Glomerular endothelial cell (primary cell): ENCODE data around the gene FOXK2. TPM values are rescaled to one million over a fixed set of nuclear protein-coding genes. Genes with fewer than 3 reads are reported as not detected.

Experiments used
- DNase-seq: peaks from one replicate; pipeline ENCODE4 v3.0.0-alpha.2; 2011; ENCODE audit warnings: low read depth, low spot score; ENCODE audit errors: extremely low read depth
- total RNA-seq: library from RNA; depleted of rRNA; stranded (reverse); fragments of >200 nt; gene quantifications from 2 replicates; pipeline ENCODE4 v1.2.3, GENCODE V29; 2015

Gene FOXK2
- total RNA-seq, 1 donor from 2014 or later: 55.0 TPM

DNA sequence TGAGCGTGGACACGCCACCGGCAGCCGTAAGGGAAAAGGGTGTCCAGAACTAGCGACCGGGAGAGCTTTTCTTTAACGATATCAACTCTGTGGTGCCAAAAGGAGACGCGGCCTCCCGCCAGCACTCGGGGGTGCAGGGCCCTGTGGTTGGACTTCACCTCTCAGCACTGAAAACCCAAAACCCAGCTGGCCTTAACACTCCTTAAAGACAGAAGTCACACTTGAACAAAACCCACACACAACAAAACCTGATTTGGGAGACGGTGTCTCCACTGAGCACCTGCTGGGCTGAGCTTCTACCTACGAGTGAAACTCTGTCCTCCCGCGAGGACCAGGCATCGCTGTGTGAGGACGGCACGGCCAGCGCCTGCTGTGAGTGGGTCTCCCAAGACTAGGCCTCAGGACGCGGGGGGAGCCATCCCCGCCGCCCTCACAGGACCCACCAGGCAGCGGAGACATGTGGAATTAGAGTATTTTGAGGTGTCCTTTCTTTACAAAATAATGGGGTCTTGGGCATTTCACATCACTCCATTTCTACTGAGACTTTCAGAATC is 82.0 kb downstream of the FOXK2 start:
- no peak for DNase-seq

DNA sequence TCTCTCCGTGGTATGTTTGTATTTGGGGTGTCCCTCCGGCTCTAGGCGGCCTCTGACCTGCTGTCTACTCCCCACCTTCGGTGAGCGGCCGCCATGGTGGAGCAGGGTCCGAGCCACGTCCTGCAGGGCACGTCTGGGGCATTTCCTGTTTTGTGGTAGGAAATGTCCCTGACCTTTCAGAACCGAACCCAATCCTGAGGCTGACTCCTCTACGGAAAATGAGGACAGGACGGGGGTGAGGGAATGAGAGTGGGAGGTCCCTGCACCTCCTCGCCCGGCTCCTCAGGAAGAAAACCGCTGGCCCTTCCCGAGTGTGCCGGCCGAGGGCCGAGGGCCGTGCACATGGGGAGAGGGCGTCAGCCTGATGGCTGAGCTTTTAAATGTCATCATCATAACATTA is 83.0 kb downstream of the FOXK2 start:
- DNase-seq: no peak

DNA sequence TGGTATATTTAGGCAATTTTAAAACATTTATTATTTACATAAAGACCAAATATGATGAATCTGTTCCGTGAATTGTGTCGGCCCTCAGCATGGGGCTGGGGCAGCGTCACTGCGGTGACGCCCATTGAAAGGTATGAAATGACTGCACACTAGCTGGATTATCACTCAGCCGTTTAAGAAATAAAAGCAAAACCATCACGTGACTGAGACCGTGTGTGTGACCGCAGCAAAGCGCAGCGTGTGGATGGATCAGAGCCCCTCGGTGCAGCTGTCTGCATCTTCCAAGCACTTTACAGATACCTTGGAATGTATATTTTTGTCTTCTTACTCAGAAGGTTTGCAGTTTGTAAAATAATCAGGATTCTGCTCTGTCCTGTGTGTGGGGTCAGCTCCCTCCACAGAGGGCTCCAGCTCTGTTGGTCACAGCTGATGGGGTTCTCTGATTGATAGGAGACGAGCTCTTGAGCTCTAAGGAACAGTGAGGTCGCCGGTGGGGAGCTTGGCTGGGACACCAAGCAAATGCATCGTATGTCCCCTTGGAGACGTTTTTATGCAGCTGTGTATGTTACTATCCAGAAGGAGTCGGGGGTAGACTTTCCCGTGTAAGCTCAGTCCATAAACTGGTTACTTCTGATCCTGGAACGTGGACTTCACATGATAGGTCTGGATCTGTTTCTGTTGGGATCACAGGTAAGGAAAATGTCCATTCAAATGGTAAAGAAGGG is 83.6 kb downstream of the FOXK2 start:
- no peak for DNase-seq

DNA sequence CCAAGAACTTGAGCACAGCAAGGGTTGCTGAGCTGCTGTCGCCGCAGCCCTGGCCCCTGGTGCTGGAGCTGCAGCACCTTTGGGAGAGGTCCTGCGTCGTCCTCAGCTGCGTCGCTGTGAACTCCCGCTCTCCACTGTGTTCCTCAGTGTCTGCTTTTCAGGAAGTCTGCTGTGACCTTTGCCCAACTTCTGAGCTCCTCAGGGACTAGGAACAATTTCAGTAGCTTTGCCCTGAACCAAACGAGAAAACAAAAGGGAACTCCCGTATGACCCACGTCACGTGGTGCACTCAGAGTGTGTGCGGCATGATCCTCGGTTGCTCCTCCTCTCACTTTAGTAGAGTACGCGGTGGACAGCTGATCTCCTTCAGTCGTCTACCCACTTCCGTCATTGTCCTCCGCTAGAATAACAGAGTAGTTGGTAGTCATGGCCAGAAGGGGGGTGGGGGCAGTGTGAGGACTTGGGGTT is 84.5 kb downstream of the FOXK2 start:
- DNase-seq: no peak

DNA sequence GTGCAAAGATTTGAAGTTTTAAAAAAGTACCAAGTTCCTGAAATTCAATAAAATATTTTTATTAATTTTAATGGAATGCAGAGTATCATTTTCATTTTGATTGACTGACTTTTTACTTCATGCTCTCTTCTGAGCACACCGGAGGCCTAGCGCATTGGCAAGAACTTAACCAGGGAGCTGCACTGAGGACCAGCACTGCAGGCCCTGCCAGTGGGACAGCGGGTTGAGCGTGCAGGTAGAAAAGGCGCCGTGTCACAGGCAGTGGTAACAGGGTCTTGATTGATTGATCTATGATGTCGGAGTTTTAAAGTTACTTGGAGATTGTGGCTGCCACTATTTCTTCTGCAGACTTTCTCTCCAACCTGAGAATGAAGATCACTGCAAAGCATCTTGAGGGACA is 85.0 kb downstream of the FOXK2 start:
- no peak for DNase-seq

DNA sequence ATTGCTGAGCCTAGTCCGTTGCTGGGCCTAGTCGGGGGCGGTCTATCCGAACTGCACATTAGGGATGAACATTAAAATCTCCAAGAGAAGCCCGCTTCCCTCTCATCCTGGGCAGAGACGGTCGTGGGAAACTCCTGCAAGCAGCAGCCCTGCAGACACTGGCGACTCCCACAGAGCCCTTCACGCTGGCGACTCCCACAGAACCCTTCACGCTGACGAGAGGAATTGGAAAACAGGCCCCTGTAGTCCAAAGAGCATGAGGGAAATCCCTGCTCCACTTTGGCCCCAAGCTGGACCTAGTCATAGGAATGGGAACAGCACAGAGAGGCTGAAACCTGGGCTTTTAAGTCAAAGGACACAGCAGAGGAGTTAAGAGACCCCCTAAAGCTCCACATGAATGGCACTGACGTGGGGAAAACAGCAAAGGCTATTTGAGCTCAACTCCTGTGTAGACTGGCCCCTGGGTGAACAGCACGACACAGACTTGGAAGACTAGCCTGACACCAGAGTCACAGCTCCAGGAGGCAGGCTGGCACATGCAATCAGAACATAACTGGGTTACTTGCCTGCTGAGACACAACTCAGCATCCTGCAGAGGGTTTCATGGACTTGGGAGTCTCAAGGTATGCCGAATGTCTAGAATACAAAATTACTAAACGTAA is 86.5 kb downstream of the FOXK2 start:
- DNase-seq: no peak

GRCh38 chr17:82608816-82609215 is 89.3 kb downstream of the FOXK2 start:
- DNase-seq: no peak

GRCh38 chr17:82609655-82610054 is 90.1 kb downstream of the FOXK2 start:
- no peak for DNase-seq

GRCh38 chr17:82611140-82612058 is 91.9 kb downstream of the FOXK2 start:
- DNase-seq: no peak

DNA sequence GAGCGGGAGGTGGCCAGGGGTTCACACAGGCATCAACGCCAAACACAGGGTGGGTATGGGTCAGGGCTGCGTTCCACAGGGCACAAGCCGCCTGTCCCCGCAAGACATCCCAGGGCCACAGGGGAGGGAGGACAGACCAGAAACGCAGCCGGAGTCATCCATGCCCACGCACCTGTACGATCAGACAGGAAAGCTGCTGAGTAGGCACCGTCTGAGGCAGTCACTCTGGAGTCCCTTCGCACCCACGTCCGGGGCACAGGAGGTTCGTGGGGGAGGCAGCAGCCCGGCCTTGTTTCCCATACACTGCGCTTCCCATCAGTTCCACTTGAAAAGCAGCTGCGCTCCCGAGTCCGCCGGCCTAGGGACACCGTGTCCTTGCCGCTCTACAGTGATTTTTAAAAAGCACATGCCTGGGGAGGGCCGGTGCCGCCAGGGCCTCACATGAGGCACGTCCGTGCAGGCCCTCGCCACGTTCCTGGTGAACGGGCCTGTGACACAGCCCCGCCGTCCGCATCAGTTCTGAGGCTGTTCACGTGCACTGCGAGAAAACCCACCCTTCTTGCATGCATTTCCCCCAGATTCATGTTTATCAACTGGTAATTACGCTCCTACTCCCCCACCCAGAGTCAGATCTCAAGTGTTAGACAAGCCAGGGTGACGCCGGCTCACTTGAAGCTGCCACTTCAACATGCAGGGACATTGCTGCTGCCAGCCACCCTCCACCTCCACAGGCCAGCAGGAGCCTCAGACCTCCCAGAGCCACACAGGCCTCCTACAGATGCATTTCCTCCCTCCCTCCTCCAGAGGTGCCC is 94.0 kb downstream of the FOXK2 start:
- DNase-seq: no peak

GRCh38 chr17:82614095-82614631 is 94.6 kb downstream of the FOXK2 start:
- DNase-seq: no peak

- no peak for DNase-seq
Measured at GRCh38 chr17:82615084-82616020, 95.8 kb downstream of the FOXK2 start.

DNA sequence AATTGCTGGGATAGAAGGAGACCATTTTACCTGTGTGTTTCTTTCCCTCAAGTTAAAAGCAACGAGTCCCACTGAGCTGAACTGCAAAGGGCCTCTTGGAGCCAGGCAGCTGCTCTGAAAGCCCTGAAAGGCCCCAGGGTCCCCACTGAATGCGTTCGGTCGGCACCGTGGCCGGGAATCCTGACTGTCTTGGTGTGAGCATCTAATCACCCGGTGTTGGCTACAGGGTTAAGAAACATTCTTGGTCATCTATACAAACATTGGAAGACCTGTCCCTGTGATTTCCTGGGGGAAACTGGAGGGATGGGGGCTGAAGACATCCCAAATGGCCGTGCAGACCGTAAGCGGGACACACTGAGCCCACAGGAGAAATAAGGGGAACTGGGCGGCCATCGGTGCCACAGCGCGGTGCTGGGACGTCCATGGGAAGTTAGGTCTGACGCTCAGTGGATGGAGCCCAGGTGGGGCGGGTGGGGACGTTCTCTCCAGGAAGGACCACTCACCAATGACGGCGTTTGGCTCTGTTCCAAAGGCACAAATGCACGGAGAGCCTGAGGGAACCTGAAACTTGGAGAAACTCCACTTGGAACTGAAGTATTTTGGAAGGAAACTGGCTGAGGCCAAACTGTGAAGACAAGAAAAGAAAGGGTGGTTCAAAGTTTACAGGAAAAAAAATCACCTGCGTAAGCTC is 96.6 kb downstream of the FOXK2 start:
- no peak for DNase-seq

DNA sequence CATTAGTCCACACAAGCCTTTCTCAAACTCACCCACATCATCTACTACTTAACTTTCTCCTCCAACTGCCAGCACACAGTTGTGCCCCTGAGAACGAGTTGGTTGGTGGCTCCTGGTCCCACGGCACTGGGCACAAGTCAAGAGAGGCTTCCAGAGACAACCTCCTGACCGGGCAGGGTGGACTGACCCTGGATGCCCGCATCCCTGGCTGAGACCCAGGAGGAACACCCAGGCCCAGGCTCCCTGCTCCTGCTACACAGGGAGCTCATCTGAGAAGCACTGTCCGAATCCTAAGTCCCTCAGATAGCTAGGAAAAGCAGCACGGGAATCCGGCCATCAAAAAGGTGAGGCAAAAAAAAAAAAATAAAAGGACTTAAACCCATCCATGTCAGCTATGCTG is 99.7 kb downstream of the FOXK2 start:
- DNase-seq: no peak

DNA sequence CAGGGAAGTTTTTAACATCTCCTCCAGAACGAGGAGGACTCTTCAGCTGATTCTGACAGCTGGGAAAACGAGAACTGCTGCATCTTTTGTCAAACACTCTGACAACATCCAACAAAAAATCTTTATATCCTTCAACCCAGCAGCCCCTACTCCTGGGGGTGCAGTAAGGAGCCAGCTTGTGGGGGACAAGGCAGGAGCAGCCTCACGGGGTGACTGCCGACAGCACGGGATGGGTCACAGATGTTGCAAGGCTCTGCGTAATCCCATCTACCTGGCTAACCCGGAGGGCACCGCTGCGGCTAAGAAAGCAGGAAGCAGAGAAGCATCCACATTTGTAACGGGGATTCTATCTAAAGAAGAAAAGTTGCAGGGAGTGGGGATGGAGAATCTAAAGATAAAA is 100.1 kb downstream of the FOXK2 start:
- DNase-seq: no peak

GRCh38 chr17:82623707-82624106 is 104.2 kb downstream of the FOXK2 start:
- DNase-seq: no peak

DNA sequence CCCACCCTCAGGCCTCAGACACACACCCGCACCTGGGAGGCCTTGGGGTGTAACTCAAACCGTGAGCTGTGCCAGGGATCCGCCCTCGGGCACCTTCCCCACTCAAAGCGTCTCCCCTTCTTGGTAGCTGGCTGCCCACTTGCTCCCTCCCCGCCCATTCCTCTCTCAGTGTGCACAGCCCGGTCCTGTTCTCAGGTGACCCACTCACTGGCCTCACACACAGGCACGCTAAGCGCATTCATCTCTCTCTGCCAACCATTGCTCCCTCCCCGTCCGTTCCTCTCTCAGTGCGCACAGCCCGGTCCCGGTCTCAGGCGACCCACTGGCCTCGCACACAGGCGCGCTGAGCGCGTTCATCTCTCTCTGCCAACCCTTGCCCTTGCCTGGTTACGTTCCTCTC is 107.9 kb downstream of the FOXK2 start:
- DNase-seq: no peak

GRCh38 chr17:82629748-82630147 is 110.2 kb downstream of the FOXK2 start:
- no peak for DNase-seq
